Vein endothelial cell (primary cell): ENCODE results near the gene SMIM10L1. TPM values are rescaled to one million over a fixed set of nuclear protein-coding genes. Genes with fewer than 3 reads are reported as not detected.

Experiments
- total RNA-seq: library from RNA; depleted of rRNA; stranded (reverse); fragments of >200 nt; gene quantifications from 2 replicates; pipeline ENCODE4 v1.2.3, GENCODE V29; 2012

The SMIM10L1 gene
- 7.2 and 8.2 TPM in 2 replicates for total RNA-seq

DNA sequence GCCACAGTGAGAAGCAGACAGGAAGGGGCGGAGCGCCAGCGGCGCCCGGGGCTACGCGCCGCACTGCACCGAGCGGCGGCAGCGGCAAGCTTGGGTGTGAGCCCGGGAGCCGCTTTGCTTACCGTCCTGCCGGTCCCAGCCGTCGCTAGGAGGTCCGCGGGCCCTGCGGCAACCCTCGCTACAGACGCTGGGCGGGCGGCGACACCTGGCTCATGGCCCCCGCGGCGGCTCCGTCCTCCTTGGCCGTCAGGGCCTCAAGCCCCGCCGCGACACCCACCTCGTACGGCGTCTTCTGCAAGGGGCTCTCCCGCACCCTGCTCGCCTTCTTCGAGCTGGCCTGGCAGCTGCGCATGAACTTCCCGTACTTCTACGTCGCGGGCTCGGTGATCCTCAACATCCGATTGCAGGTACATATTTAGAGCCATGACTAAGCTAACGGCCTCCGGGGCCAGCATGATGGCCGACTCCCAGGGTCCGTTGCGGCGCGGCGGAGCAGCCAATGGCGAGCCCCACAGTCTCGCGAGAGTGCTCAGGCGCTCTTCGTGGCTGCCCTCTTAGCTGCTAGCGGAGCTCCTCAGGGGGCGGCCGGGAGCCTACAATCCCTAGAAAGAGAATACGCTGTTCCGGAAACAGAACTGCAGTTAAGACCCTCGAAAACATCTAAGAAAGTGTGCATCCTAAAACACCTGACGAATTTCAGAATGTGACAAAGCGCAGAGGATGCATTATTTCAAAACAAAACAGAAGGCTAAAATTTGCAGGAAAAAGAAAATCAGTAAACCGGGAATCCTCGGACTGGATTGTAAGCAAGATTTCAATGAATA is at the start of gene SMIM10L1:
SMIM10L1 (plus strand) TSS at position 50 of the 824 bp plus-strand sequence; CDS start at position 213, 163 bp downstream.

DNA sequence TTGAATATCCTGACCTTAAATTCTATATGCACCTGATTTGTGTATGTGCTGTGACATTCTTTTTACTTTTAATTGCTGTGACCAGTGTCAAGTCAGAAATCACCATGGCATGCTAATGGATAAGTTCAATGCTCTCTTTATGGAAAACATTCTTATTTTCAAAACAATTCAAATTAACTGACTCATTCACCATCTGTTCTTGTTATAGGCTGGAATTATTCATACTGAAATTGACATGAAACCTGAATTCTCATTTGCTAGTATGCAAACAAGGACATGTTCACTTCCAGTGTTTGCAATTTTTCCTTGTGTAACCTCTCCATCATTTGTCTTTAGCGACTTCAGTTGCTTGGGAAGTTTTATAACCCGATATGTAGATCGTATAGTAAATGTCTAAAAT is 36.7 kb upstream of the SMIM10L1 start, which contains the start of gene TAS2R30:
TAS2R30 (minus strand) TSS at position 340 of the 400 bp plus-strand sequence. CDS start 400 bp downstream, outside the sequence.

DNA sequence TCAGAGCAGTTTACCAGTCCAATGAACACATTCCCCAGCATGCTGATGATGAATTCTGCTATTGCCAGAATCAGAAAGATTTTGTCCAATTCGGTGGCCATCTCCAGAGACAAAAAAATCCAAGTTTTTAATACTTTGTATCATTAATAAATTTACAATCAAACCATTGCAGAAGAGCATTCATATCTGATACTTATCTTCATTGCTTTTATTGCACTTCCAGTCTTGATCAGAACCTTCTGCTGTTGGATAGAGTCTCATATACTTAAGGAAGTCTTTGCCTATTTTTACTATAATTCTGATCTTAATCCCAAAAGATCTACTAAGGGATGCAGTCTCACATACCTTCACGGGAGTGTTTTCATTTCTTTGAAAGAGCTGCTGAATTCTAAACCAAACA is 15.8 kb downstream of the SMIM10L1 start, which contains the start of gene TAS2R42:
TAS2R42 (minus strand) TSS at position 101 of the 400 bp plus-strand sequence; CDS start at position 101, 0 bp downstream.

Other genes starting within 250 kb of the SMIM10L1 start
- gene PRH2, start 242.0 kb upstream of the SMIM10L1 start, total RNA-seq = 0.65 TPM in 1 of 2 replicates, not detected in the other
- 2.3 and 4.0 TPM in 2 replicates for gene TAS2R14, start 231.9 kb upstream of the SMIM10L1 start, total RNA-seq
- 4.5 and 4.6 TPM in 2 replicates for gene TAS2R50, start 184.3 kb upstream of the SMIM10L1 start, total RNA-seq
- gene TAS2R20, start 172.9 kb upstream of the SMIM10L1 start, total RNA-seq = 3.9 and 5.4 TPM in 2 replicates
- gene TAS2R19, start 148.6 kb upstream of the SMIM10L1 start, total RNA-seq = 5.5 and 6.5 TPM in 2 replicates
- gene TAS2R31, start 139.8 kb upstream of the SMIM10L1 start, total RNA-seq = 6.9 and 7.2 TPM in 2 replicates
- gene TAS2R46, start 108.9 kb upstream of the SMIM10L1 start, total RNA-seq = 2.9 and 3.1 TPM in 2 replicates
- gene TAS2R43, start 78.9 kb upstream of the SMIM10L1 start, total RNA-seq = 1.3 and 1.6 TPM in 2 replicates
- gene TAS2R30, start 36.5 kb upstream of the SMIM10L1 start, total RNA-seq = 5.6 and 6.5 TPM in 2 replicates
- not detected in 2 replicates for gene TAS2R42, start 15.7 kb downstream of the SMIM10L1 start, total RNA-seq
- not detected in 2 replicates for gene PRB3, start 98.5 kb downstream of the SMIM10L1 start, total RNA-seq
- gene PRB4, start 139.2 kb downstream of the SMIM10L1 start, total RNA-seq = not detected in 2 replicates
- gene PRB2, start 224.4 kb downstream of the SMIM10L1 start, total RNA-seq = not detected in 2 replicates